GM18508 (cell line): ENCODE results near the gene CACNA2D3.

Source experiments
- ATAC-seq: cut with Tn5 transposase; IDR thresholded peaks from one replicate; pipeline ENCODE4 v1.9.1; 2021; ENCODE audit warnings: moderate number of reproducible peaks; ENCODE audit not compliant: insufficient read depth, unreplicated experiment

Gene CACNA2D3

DNA sequence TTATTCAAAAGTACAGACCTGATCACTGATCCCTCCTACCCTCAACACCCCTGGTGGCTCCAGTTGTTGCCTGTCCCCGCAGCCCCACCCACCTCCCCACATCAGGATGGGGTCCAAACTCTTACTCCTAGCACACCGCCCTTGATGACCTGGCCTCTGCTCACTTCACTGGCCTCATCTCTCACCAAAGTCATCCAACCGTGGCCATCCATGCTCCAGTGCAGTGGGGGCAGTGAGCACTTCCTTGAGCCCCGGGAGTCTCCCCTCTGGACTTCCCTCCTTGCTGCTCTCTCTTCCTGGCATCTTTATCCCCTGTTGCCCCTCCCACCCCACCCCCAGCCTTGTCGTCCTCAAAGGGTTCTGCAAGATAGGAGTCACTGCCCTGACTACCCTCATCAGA, 191.1 kb downstream of the CACNA2D3 start:
- no peak for ATAC-seq

- no peak for ATAC-seq
These were observed 199.2 kb downstream of the CACNA2D3 start for GRCh38 chr3:54321520-54321919.

- ATAC-seq, result no peak
These were observed 200.0 kb downstream of the CACNA2D3 start for GRCh38 chr3:54322354-54322753.

DNA sequence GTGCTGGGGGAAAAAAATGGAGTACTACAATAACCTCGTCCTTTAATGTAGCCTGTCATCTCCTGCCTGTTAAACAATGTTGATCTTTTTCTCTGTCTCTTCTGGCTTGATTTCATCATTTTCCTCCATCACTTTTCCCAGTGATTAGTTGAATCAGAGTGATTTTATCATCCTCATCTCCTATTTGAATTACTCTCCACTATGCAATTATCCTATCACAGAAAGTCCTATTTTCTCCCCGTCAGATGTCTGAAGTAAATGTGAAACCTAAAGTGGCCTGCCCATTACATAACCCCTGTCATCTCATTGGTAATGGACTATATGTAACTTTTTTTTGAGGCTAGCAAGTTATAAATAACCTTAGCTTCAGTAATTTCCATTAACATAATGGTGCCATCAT, 201.8 kb downstream of the CACNA2D3 start:
- ATAC-seq, result no peak

- no peak for ATAC-seq
These were observed 204.6 kb downstream of the CACNA2D3 start for GRCh38 chr3:54326951-54327350.

GRCh38 chr3:54331341-54331740, 209.0 kb downstream of the CACNA2D3 start:
- ATAC-seq, result no peak

DNA sequence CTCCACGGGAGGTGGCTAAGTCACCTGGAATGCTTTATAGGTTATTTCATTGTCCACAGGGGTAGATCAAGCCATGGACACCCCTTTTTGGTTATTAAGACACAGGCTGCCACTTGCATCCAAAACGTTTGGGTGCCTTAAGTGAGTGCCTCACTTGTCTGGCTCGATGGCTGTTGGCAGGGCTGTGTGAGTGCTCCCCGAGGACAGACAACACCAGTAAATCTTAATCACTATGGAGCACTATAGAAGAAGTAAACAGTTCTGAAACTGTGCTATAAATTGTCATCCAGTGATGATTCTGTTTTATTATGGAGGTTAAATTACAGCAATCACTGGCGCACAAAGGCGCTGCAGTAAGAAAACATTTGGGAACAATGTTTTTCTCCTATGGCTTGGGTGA, 215.5 kb downstream of the CACNA2D3 start:
- ATAC-seq, result no peak

- no peak for ATAC-seq
These were observed 217.3 kb downstream of the CACNA2D3 start for GRCh38 chr3:54339608-54340007.

- ATAC-seq, result no peak
These were observed 219.5 kb downstream of the CACNA2D3 start for GRCh38 chr3:54341811-54342210.

DNA sequence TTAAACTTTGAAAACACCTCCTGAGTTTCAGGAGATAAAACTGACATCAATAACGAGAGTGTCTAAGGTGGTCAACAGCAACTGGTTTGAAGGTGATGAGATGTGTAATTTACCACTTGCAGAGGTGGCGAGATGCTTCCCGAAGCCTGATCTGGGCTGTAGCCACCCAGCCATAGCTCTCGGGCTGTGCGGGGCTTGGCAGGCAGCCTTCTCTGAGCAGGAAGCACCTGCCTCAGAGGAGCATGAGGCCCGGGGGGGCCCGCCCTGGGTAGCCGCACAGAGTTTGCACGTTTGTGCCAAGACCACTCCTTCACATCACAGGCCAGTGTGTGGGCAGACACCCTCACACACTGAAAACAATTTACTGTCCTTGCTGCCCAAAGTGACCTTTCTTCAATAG, 220.3 kb downstream of the CACNA2D3 start:
- no peak for ATAC-seq

- no peak for ATAC-seq
These were observed 221.1 kb downstream of the CACNA2D3 start for GRCh38 chr3:54343495-54343894.

- no peak for ATAC-seq
These were observed 222.4 kb downstream of the CACNA2D3 start for GRCh38 chr3:54344601-54345231.

- no peak for ATAC-seq
These were observed 223.6 kb downstream of the CACNA2D3 start for GRCh38 chr3:54345847-54346375.

DNA sequence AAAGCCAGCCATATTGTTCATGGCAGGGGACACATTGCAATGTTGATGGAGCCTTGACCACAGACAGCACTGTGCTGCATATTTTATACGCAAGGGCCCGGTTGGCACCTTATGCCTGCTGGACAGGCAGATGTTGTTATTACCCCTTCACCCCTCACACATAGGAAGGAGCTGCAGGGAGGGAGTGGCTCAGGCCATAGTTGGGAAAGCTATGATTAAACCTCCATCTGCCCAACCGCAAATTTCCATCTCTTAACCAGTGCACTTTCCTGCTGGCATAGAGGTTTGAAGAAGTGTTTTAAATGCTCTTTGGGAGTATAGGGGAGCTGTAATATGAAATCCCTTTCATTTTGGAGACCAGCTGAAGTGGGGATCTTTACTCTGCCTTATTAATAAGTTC, 224.7 kb downstream of the CACNA2D3 start:
- no peak for ATAC-seq

DNA sequence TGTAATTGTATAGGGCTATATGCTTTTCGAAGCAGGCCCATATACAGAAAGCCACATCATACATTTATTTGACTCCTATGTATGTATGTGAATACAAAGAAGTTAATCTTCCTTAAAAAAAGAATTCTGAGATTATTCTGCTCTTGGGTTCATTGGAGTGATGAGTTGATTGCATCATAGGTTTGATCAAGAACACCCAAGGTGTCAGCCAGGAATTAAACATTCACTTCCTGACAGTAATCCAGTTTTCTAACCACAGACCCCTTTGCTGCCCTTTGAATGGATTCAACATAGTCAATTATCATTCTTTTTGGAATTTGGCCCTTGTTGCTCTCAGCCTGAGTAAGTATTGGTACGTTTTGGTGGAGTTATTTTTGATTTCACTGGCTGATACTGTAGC, 225.6 kb downstream of the CACNA2D3 start:
- ATAC-seq, result no peak

DNA sequence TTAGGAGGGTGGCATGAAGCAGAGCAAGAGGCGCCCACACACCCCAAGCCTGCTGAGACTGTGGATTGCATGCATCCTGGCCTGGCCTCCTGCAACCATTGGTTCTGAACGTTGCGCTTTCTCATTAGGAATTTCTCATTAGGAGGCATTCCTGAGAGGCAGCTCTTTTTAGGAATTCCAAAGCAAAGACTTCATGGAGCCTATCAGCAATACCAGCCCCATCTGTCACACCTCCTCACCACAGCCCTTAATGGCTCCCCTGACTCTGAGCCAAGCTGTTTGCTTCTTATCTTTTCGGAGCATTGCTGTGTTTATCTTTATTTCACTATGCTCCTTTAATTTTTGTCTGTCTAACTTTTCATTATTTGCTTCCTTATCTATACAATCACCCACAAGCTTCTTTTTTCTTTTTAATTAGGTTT, 226.9 kb downstream of the CACNA2D3 start:
- ATAC-seq, result no peak

- ATAC-seq, result no peak
These were observed 227.3 kb downstream of the CACNA2D3 start for GRCh38 chr3:54349691-54350090.

DNA sequence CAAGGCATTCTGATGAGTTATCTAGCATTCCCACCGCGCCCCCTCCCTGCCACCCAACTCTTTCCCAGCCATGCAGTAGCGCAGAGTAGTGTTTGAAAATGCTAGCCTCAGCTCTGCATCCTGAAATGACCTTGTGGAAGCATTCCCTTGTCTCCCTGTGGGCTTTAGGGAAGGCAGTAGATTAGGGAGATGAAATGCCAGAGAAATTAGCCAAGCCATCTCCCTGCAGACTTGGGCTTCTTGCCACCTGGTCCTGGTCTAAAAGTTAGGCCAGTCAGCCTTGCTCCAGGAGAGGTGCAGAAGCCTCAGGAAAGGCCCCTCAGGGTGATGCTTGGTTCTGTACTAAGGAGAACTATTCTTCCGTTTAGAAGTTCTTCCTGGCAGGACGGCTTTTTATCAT, 231.2 kb downstream of the CACNA2D3 start:
- ATAC-seq, result no peak

DNA sequence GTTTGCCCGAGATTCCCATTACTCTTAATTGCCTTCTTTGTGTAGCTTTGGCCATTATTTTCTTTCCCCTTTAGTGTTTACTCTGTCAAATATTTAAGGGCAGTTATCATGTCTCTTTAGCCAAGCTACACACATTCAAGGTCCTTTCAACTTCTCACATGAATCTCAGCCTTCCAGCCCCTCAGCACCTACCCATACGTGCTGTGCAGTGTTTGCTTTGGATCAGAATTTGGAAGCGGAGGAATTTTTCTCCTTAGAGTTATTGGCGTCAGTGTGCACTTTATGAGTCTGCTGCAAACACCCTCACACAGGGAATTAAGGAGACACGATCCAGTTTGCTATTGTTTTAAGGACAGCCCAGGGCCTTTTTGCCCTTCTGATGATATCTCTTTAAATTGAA, 231.6 kb downstream of the CACNA2D3 start:
- no peak for ATAC-seq

- no peak for ATAC-seq
These were observed 233.4 kb downstream of the CACNA2D3 start for GRCh38 chr3:54355800-54356199.

GRCh38 chr3:54356261-54357045, 234.1 kb downstream of the CACNA2D3 start:
- ATAC-seq, result no peak

- ATAC-seq, result no peak
These were observed 234.9 kb downstream of the CACNA2D3 start for GRCh38 chr3:54357301-54357700.
